Stimulated activated CD8-positive, alpha-beta memory T cell treated with anti-CD3 and anti-CD28 coated beads, Interleukin-12 subunit alpha, Interleukin-12 subunit beta, amount 100 ng/mL, for 4 hours (primary cell): ENCODE results near the gene CTCFL.
"Not testable (repeated sequence)": the region's sequence is repeated elsewhere in the genome, so short reads cannot be mapped to it uniquely, and the experiment has no call there.

ENCODE experiments used
- DNase-seq: peaks from one replicate; pipeline ENCODE4 v3.0.0-alpha.2; 2020; ENCODE audit warnings: low read depth

The CTCFL gene

DNA sequence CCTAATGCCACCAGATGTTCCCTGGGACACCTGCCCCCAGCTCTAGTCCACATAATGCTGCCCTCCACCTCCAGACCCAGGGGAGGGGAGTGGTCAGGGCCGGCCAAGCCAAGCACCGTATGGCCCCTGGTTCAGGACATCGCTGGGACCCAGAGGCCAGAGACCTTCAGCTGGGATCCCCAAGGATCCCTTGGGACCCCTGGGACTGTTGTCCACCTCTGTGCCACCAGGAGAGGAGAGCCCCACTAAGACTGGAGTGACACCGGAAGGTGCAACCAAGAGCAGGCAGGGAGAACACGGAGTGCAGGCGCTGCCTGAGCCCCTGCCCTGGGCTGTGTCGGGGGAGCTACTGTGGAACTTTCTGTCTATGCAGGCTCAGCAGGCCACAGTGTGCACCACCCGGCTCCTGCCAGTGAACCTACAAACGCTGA lies 43.6 kb downstream of the CTCFL start:
- no peak for DNase-seq

GRCh38 chr20:57480444-57481160 lies 44.3 kb downstream of the CTCFL start:
- DNase-seq, result peak; percentile 35

GRCh38 chr20:57479196-57479595 lies 45.7 kb downstream of the CTCFL start:
- no peak for DNase-seq

DNA sequence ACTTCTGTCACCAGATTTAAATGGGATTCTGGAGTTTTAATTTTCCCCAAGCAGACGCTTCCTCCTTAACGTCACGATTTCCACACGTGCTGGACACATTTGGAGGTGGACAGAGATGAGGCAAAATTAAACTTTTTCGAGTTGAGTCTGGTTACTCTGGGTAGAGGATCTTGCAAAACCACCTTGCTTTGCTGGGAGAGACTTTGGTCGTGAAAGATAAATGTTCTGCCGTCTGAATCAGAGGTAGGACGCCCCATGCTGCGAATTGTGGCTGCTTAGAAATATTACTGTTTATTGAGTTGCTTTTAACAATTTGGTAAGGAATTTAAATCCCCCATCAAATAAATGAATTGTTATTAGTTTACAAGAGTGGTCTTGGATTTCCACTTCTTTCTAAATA lies 46.8 kb downstream of the CTCFL start:
- no peak for DNase-seq

DNA sequence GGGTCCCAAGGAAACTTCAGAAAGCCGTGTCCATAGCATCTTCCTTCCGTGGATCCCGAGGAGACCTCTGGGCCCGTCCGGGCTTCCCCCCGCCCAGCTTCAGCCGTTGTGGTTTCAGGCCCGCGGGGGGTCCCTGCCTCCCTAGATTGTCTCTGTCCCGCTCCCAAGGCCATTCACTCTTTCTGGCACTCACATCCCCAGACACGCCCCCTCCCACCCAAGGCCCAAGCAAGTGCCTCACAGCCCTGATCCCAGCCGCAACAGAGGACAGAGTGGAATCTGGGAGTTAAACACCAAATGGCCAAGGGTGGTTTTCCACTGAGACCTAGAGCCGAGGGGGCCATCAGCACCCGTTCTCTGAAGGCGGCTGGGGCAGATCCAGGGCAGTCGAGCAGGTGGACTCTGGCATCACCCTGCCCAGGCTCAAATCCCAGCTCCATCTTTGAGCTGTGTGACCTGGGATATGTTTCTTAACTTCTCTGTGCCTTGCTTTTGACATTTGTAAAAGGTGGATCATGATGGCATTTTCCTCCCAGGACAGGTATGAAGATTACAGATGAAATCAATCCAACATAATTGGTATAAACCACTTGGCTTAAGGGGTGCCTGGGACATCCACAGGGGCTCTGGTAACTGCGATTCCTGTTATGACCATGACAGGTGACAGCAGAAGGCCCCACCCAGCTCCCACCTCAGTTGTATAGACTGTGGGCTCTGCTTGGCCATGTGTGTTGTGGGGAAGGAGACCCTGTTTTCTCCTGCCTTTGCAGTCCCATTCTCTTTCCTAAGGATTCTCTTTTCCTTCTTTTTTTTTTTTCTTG lies 48.1 kb downstream of the CTCFL start:
- no peak for DNase-seq

DNA sequence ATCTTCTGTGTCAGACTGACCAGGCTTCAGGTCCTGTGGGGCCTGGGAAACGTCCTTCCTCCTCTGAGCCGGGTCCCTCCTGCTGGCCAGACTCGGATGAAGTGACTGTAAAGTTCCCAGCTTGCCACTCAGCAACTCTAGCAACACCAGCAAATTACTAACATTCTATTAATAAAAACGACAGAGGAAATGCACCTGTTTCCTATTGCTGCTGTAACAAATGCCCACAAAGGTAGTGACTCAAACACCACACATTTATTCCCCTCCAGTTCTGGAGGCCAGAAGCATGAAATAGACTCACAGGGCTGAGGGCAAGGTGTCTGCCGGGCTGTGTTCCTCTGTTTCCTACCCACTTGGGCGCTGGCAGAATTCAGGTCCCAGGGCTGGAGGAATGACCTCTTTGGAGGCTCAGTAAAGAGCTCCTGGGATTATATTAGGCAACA lies 48.8 kb downstream of the CTCFL start:
- DNase-seq, result no peak

GRCh38 chr20:57475388-57476083 lies 49.4 kb downstream of the CTCFL start:
- DNase-seq, result no peak

- no peak for DNase-seq
Observed at GRCh38 chr20:57474816-57475215, 50.1 kb downstream of the CTCFL start.

DNA sequence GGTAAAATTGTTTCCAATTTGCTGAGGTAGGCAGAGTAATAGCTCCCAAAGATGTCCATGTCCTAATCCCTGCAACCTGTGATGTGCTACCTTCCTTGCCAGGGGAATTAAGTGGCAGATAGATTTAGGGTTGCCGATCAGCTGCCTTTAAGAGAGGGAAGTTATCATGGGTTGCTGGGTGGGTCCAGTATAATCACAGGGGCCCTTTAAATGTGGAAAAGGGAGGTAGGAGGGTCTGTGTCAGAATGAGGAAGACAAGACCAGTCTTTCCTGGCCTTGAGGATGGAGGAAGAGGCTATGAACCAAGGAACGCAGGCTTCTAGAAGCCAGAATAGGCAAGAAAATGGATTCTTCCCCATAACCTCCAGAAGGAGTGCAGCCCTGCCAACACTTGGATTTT lies 50.7 kb downstream of the CTCFL start:
- DNase-seq, result no peak

- no peak for DNase-seq
Observed at GRCh38 chr20:57473246-57474048, 51.5 kb downstream of the CTCFL start.

- not testable (repeated sequence) for DNase-seq
Observed at GRCh38 chr20:57472474-57472873, 52.5 kb downstream of the CTCFL start.

GRCh38 chr20:57471496-57472372 lies 53.2 kb downstream of the CTCFL start:
- DNase-seq, result no peak

DNA sequence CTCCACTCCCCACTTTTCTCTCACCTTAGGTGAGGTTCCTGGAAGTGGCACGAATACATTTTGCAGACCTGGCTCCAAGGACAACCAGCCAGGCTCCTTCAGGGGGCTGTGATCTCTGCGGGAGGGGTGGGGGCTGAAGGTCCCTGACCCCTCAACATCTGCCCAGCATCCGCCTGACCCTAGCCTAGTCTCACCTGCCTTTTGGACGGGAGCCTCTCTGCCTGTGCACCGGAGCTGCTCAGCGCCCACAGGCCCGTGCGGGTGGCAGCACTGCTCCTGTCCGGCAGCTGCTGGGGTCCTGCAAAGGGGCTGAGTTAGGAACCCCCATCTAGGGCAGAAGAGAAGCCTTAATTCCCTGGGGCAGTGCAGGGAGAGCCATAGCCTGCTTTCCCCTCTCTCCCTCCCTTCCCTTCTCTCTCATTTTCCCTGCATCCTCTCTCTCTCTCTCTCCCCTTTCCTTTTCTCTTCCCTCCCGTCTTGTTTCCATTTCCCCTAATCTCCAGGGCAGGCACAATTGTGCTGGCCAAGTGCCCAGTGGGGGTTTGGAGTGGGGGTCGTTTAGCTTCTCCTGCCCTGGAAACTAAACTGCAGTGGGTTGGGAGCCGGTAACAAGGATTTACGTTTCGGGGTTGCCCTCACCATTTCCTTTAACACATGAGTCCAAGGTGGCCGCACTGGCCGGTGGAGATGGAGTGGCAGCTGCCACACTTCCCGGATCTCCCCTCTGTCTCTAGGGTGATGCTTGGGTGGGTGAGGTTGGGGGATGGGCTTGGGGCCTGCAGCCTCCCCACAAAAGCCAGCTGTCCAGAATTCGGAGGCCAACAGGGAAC lies 54.1 kb downstream of the CTCFL start:
- DNase-seq, result no peak

DNA sequence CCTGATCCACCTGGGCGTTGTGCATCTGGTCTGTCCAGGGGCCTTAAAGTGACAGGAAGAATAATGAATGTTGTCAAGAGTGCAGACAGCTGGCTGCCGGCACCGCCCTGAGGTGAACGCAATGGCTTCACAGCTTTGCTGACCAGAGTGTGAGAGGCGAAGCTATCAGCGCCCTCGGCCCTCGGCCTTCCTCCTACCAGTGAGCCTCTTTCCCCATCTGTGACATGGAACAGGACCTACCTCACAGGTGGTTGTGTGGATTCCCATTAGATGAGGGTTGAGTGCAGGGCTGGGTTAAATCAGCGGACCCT lies 54.8 kb downstream of the CTCFL start:
- DNase-seq, result no peak

DNA sequence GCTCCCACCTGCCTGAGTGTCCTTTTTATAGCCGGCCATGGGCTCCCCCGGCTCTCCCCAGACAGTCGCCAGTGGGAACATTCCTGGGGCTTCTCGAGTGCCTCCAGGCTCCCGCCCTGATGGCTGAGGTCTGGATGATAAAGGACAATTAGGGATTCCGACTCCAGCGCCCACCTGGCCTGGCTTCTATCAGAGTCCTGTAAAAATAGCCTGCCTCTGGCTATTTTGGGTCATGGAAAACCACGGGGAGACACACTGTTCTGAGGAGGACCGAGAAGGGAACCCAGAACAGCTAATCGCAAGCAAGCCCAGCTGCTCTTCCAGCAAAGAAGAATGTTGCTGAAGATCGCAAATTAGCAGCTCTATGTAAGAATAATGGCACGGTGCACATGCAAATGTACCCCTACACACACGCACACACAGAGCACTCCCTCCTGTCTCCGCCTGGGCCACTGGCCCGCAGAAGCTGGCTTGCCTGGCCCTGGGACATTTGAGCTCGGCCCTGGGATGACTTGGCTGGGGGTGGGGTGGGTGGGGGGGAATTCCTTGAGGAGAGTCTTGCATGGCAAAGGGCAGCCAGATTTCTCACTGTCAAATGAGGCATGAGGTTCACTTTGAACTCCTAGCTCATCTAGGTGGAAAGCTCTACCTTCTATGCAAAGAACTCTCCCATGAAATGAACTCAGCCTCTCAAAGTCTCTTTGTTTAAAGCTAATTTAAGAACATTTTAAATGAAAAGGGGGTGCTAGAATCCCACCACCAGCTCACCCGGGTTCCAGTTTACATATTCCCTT lies 55.3 kb downstream of the CTCFL start:
- DNase-seq, result no peak

DNA sequence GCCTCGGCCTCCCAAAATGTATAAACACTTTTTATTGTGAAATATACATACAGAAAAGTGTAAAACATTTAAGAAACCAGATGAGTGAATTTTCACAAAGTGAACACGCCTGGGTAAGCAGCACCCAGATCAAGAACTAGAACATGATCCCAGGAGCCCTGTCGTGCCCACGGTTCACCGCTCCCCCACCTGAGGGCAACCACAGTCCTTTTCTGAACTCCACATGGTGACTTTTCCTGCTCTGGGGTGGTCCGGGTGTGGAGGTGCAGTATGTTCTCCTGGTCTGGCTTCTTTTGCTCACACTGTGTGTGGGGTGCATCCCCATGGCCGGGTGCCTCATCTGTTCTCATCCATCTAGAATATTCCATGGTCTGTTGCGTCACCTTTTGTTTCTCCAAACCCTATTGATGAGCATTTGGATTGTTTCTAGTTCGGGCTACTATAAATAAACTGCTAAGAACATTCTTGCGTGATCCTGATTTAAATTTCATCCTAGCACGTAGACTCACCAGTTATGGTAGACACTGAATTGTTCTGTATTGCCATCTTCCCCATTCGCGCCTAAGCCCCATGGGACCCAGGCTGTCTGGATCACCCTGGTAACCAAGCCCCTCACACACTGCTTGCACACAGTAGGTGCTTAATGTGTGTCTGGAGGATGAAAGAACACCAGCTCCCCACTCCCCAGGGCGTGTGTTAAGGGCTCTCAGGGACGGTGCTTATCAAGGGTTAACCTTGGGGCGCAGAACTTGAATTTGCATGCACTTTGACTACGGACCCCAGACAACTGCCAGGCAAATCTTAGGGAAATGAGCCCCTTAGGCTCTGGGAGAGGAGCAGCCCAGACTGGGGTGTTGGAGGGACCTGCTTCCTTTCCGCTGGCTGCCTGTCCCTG lies 56.2 kb downstream of the CTCFL start:
- no peak for DNase-seq

DNA sequence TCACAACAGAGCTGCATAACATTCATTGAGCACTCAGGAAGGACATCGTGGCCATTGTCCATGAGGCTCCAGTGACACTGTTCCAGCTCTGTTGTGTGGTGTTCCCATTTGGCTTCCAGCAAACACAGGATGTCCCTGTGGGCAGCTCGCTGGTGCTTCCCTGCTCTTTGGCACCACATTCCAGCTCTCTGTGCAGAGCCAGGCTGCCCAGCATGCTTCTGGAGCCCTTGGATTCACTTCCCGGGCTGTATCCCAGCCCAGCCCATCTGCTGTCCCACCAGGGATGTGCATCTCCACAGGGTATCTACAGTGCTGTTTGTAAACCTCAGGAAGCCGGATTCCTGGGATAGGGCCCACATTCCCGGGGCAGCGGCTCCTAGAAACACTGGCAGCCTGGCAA lies 57.2 kb downstream of the CTCFL start:
- no peak for DNase-seq

DNA sequence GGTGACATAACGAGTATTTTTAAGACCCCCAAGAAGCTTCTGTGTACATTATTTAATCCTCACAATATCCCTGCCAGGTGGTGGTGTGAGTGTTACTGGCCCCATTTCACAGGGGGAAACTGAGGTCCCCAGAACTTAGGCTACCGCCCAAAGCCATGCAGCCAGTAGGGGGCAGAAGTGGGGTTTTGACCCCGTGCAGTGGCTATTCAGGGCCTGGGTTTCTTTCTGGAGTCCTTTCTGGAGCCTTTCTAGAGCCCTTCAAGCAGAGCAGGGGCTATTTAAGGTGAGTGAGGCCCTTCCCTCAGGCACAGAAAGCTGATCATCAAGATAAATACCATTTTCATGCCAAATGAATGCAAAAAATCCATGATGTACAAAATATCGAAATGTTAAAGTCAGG lies 59.0 kb downstream of the CTCFL start:
- DNase-seq, result no peak
